HG03520 (cell line): ENCODE data around the gene KPNB1.

ENCODE experiments used
- ATAC-seq: cut with Tn5 transposase; IDR thresholded peaks from one replicate; pipeline ENCODE4 v1.9.1; 2021; ENCODE audit warnings: mild to moderate bottlenecking, moderate library complexity; ENCODE audit not compliant: unreplicated experiment

The KPNB1 gene

GRCh38 chr17:47711366-47712099, 61.8 kb downstream of the KPNB1 start:
- no peak for ATAC-seq

DNA sequence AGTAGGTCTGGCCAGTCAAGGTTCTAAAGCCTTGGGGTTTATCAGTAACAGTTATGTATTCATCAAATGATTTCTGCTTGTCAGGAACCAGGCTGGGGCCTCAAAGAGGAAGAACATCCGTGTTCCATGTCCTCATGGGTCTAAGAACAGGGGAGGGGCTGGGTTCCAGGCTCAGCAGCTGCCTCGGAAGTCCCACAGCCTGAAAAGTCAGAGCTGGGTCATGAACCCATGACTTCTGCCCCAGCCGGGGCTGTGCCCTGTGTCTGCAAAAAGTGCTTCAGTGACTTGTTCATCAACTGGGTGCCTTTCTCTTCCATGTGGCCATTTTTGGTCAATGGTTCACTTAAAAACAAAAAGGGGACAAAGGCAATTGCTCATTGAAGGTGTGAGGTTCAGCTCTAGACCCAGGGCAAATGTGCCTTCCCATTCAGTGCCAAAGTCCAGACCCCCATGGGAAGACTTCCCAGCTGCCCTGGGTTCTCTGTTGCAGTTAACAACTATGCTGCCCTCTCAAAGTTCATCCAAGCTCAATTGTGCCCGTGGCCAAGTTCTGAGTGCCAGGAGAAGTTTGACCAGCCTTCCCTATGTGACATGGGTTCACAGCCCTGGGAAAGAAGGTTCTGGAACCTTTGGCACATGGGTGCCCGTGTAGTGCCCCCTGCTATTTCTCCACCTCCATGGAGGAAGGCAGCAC, 62.8 kb downstream of the KPNB1 start:
- no peak for ATAC-seq

GRCh38 chr17:47713980-47714700, 64.4 kb downstream of the KPNB1 start:
- no peak for ATAC-seq

GRCh38 chr17:47714773-47715396, 65.2 kb downstream of the KPNB1 start:
- ATAC-seq = no peak

GRCh38 chr17:47715669-47716325, 66.1 kb downstream of the KPNB1 start:
- no peak for ATAC-seq

- ATAC-seq = no peak
Measured at GRCh38 chr17:47716375-47716774, 66.7 kb downstream of the KPNB1 start.

DNA sequence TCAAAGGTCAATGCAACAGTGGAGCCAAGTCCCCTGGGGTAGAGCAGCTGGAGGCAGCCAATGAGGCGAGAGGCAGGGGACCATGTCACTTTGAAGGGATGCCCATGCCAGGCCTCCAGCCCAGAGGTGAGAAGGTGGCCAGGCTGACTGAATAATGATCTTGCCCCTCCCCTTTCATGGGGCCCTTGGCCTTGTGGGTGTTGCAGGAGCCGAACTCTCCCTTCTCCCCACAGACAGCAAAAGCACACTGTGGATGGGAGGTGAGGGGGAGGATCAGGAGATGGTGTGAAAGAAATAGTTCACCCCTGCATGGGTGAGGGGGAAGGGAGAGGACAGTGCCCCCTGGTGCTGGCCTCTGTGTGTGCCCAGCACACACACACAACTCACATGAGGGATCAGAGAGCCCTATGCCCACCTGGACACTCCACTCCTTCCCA, 67.6 kb downstream of the KPNB1 start:
- no peak for ATAC-seq

- ATAC-seq = no peak
Measured at GRCh38 chr17:47717979-47718621, 68.4 kb downstream of the KPNB1 start.

GRCh38 chr17:47718634-47719405, 69.1 kb downstream of the KPNB1 start:
- ATAC-seq = no peak

DNA sequence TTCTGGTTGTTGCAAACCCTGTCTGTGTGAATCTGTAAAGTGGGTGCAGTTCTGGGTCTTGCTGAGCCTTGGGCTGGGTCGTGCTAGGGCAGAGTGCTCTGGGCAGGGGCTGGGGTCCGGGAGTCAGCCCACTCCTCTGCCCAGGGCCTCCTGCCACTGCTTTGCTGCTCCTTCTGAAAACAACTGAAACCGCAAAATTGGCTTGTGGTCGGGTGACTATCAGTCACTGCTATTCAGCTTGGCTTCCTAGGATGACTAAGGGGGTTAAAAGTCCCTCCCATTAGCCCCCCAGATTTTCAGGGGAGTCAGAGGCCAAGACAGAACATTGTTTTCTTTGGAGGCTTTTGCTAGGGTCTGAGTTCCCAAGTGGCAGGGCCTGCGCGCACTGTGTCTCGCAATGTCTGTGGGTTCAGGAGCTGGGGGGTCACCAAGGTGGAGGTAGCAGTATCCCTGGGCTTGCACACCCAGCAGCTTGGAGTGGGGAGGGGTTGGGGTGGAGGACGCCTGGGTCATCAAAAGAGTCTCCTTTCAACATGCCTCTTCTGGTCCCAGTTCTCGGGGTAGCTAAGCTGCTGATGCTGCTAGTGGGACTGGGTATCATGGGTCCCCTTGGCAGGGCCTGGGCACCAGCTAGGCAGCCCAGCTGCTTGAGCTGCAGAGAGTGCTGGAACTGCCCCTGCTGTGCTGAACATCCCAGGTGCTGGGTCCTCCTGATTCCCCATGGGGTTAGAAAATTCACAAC, 69.9 kb downstream of the KPNB1 start:
- ATAC-seq = no peak

DNA sequence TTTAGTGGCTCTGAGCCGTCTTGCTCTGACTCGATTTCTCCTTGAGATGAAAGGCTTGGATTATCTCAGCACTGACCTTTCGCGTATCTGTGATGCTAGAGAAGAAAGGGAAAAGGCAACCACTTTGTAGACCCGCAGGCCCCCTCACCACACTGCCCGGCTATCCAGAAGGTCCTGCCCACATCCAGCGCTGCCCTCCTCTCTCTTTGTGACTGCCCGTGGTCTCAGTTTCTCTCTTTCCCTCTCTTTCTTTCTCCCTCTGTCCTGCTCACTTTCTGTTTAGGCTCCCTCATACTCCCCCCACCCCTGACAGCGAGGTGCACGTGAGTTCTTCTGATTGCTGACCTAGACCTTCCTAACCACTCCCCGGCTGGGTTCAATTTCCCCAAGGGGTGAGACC, 70.5 kb downstream of the KPNB1 start:
- ATAC-seq = no peak

DNA sequence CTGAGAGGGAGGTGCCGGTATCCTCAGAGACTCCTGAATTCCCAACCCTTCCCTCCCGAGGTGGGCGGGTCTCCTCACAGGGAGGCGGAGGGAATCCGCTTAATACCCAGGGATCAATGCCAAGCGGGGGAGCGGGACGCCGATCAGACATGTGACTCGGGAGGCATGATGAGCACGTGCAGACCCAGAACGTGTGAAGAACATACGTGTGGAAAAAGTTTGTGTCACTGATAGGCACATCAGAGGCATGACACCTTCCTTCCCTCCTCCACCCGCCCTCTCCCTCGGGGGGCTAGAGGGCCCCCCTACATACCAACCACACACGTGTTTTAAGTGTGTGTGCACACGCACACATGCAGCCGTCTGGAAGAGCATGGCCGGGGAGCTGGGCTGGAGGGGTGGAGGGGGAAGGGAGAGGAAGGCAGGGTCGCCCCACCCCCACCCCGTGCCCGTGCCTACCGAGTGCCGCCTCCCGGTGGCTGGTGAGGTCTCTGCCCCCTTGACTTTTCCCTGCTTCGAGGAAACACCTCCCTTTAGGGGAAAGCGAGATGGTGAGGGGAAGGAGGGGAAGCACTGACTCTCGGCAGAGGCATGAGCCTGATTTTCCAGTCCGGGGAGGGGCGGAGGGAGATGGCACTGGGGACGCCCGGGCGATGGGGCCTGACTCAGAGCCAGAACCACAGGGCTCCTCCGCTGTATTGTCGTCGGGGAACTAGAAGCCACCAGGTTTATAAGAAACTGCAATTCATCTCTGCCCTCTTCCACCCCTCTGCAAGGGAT, 71.2 kb downstream of the KPNB1 start:
- no peak for ATAC-seq

DNA sequence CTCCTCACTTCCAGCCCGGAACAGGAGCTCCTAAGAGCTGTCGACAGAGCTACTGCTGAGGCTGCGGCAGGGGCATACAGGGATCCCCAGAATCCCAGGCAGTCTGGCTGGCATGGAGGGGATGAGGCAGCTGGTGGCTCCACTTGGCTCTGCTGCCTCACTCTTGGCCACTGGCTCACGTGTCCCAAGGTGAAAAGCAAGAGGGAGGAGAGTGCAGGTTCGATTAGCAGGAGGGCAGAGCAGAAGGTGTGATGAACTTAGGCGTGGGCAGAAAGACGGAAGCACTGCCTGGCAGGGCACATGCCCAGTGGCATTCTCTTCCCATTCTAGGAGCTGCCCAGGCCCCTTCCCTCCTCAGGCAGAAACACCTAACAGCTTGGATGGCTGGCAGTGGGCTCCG, 72.0 kb downstream of the KPNB1 start:
- ATAC-seq = no peak

GRCh38 chr17:47724705-47725104, 75.0 kb downstream of the KPNB1 start:
- ATAC-seq = no peak

DNA sequence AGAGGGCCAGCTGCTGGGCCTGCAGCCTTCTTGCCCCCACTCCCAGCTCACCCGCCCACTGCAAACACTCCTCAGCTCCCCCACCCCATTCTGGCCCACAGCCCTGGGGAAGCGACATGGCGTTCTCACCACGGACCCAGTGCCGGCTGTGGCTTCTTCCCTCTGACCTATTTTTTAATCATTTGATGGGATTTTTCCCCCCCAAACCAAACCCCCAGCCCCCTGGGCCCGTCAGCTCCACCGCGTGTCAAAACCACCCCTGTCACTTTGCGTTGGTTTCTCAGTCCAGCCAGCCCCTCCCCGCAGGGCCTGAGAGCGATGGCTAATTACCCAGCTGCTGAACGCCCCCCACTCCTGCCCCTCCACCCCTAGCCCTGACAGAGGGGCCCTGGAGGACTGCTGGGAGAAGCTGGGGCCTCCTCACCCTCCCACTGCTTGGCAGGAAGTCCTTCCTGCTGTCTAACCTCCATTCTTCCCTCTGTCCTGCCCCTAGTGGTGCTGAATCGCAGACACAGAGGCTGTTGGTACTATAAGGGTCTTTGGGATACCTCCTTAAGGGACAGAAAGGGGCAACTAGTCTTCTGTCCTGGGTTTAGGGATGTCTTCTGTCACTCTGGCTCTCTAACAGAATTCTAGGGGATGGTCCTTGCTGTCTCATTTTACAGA, 75.9 kb downstream of the KPNB1 start:
- no peak for ATAC-seq

DNA sequence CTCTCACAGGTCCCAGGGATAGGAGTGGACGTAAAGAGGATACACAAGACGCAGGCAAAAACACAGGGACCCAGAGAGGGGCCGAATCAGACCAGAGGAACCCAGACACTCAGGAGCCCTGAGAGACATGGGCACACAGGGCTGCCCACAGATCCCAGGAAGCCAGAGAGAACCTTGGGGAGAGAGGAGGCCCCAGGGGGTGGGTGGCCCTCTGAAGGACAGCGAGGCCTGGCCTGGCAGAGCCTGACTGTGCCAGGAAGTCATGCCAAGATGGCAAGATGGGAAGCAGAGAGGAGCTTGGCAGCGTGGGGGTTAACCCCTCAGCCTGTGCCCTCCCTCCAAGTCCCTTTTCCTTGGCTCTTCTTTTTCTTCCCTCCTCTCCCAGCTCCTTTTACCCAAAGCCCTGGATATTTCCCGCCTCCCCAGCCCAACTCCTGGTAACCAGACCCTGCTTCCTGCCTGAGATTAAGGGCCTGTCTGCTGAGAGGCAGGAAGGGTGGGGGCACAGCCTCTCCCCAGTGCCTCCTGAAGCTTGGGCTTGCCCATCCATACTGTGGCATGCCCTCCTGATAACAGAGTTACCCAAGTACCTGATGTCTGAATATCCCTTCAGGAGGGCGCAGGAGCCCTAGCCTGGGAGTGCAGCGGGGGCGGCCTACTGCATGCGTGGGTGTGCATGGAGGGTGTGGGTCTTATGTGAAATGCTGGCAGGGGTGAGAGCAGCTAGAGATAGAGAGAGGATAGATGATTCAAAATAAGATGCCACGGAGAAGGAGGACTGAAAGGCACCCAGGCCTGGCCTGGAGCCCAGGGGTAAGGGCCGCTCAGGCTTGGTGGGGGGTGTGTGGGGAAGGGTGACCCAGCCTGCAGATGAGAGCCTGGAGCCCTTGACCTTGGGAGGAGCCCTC, 77.3 kb downstream of the KPNB1 start:
- no peak for ATAC-seq

DNA sequence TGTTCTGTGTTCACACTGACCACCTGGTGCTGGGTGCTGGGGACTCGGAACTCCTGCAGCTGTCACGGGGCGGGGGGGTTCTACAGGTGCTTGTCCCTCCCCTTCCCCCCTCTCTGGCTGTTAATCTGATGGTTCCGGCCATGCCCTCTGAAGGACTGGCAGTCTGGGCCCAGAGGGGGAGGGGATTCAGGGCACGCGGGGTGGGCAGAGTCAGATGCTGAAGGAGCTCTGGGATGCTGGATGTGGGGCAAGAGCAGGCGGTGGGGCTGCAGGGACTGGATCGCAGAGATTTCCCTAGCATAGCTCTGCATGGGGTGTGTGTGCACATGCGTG, 78.0 kb downstream of the KPNB1 start:
- no peak for ATAC-seq
